NT2/D1 (cell line): ENCODE results near the gene B4GALNT1.
"Not testable (repeated sequence)": the region's sequence is repeated elsewhere in the genome, so short reads cannot be mapped to it uniquely, and the experiment has no call there.

Experiments used
- YY1 ChIP-seq: IDR thresholded peaks from 2 replicates; pipeline ENCODE4 v1.6.1; 2011; ENCODE audit not compliant: insufficient read length, insufficient read depth
- ZNF274 ChIP-seq: IDR thresholded peaks from 2 replicates; pipeline ENCODE4 v1.6.1; 2011; ENCODE audit warnings: mild to moderate bottlenecking, low read depth, low read length

DNA sequence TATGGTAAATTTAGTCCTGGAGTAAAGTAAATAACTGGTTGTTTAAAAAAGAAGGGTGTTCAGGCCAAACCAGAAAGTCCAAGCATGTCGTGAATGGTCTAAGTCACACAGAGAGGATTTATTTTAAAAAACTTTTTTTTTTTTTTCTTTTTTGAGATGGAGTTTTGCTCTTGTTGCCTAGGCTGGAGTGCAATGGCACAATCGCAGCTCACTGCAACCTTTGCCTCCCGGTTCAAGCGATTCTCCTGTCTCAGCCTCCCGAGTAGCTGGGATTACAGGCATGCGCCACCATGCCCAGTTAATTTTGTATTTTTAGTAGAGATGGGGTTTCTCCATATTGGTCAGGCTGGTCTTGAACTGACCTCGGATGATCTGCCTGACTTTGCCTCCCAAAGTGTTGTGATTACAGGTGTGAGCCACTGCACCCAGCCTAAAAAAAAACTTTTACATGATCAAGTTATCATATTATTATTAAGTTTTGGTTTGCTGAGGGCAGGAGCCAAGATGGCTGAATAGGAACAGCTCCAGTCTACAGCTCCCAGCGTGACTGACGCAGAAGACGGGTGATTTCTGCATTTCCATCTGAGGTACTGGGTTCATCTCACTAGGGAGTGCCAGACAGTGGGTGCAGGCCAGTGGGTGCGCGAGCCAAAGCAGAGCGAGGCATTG lies 13.1 kb upstream of the B4GALNT1 start:
- not testable (repeated sequence) for TF ChIP-seq ZNF274, YY1
